GM10266 (cell line): ENCODE measurements around the gene ACAP3.
A peak's percentile ranks its signal among the peaks of the same experiment; 100 is the strongest.

ENCODE experiments used
- DNase-seq: peaks from one replicate; pipeline ENCODE4 v3.0.0; 2012; ENCODE audit errors: extremely low spot score
- CTCF ChIP-seq: IDR thresholded peaks from 2 replicates; pipeline ENCODE4 v1.5.1; 2012; ENCODE audit warnings: mild to moderate bottlenecking, low read depth; ENCODE audit not compliant: control insufficient read depth, insufficient read depth; ENCODE audit errors: missing control alignments

Gene ACAP3

GRCh38 chr1:1327291-1327690 is 19.6 kb upstream of the ACAP3 start:
- DNase-seq, result no peak
- no peak for TF ChIP-seq CTCF

- no peak for DNase-seq
- TF ChIP-seq CTCF, result no peak
Measured at GRCh38 chr1:1326075-1326605, 18.4 kb upstream of the ACAP3 start.

GRCh38 chr1:1325288-1326074 is 17.8 kb upstream of the ACAP3 start:
- no peak for DNase-seq
- no peak for TF ChIP-seq CTCF

GRCh38 chr1:1324524-1325287 is 17.0 kb upstream of the ACAP3 start, which contains the start of the genes CPTP and INTS11:
Gene CPTP (plus strand): TSS chr1:1324802. CDS start chr1:1326911, 2,109 bp downstream.
Gene INTS11 (minus strand): TSS chr1:1324660. CDS start chr1:1324608, 52 bp downstream.
- no peak for TF ChIP-seq CTCF

GRCh38 chr1:1324084-1324523 is 16.4 kb upstream of the ACAP3 start:
- no peak for DNase-seq
- no peak for TF ChIP-seq CTCF

More at GRCh38 chr1:1324524-1325287, 17.0 kb upstream of the ACAP3 start, which contains the start of the genes CPTP and INTS11:
- DNase-seq, result peak; percentile 100

GRCh38 chr1:1322952-1323351 is 15.2 kb upstream of the ACAP3 start:
- no peak for DNase-seq
- no peak for TF ChIP-seq CTCF
